Vagina (tissue), 2 donors: ENCODE data around the gene LRRC4. TPM values are rescaled to one million over a fixed set of nuclear protein-coding genes. Genes with fewer than 3 reads are reported as not detected.

Source experiments
- DNase-seq, 2 donors: peaks; one replicate each; pipeline ENCODE4 v3.0.0-alpha.2; 2017; ENCODE audit errors: extremely low spot score in 2 of 2
- H3K27ac ChIP-seq: fragments of 200-600 bp; sonication (generic); one replicate; pipeline ENCODE4 v1.5.1; 2019
- H3K27me3 ChIP-seq: fragments of 200-600 bp; sonication (generic); one replicate; pipeline ENCODE4 v1.5.1; 2019
- H3K36me3 ChIP-seq, 2 donors: fragments of 200-600 bp; sonication (generic); one replicate each; pipeline ENCODE4 v1.5.1; 2017 to 2019
- H3K4me1 ChIP-seq: fragments of 200-600 bp; sonication (generic); one replicate; pipeline ENCODE4 v1.5.1; 2019
- H3K4me3 ChIP-seq, 2 donors: fragments of 200-600 bp; sonication (generic); 1 replicate in 1 of 2; 2 replicates in 1 of 2; pipeline ENCODE4 v1.5.1; 2016 to 2019
- H3K9me3 ChIP-seq: fragments of 200-600 bp; sonication (generic); one replicate; pipeline ENCODE4 v1.5.1; 2019
- CTCF ChIP-seq, 3 experiments: fragments of 450-650 bp in 2 of 3; fragments of 200-600 bp in 1 of 3; sonication (generic) in 1 of 3; IDR thresholded peaks; one replicate each; pipeline ENCODE4 v1.5.1; 2017 to 2019; ENCODE audit warnings: antibody characterized with exemption in 3 of 3, mild to moderate bottlenecking in 2 of 3, moderate library complexity in 2 of 3
- POLR2A ChIP-seq, 2 donors: fragments of 450-650 bp; IDR thresholded peaks; one replicate each; pipeline ENCODE4 v1.6.1; 2017; ENCODE audit warnings: antibody characterized with exemption in 2 of 2, mild to moderate bottlenecking in 2 of 2, moderate library complexity in 2 of 2
- POLR2AphosphoS5 ChIP-seq, 2 donors: sonication (generic); formaldehyde crosslinking; IDR thresholded peaks; one replicate each; pipeline ENCODE4 v1.9.0; 2017; ENCODE audit warnings: antibody characterized with exemption in 2 of 2, mild to moderate bottlenecking in 2 of 2, low read depth in 1 of 2; ENCODE audit not compliant: insufficient read depth in 1 of 2
- intact Hi-C: fragments of 100-400 bp; cut with DNase I; formaldehyde crosslinking; loops from one replicate; pipeline ENCODE4 v1.15.1; 2023
- total RNA-seq: library from RNA; depleted of rRNA; stranded (reverse); fragments of >200 nt; gene quantifications from one replicate; pipeline ENCODE4 v1.2.3, GENCODE V29; 2016

Gene LRRC4
- total RNA-seq, 1 donor from 2014 or later: 6.1 TPM

GRCh38 chr7:128019288-128019687 lies 11.9 kb downstream of the LRRC4 start:
- no peak for TF ChIP-seq CTCF (IDR thresholded peaks at IDR 0.05)
- no peak for TF ChIP-seq POLR2AphosphoS5 (IDR thresholded peaks at IDR 0.05; ENCODE audit: insufficient read depth in 1 of 2, low read depth in 1 of 2)
- no peak for TF ChIP-seq POLR2A (IDR thresholded peaks at IDR 0.05)
- Histone ChIP-seq H3K36me3 (no peaks in the 10 kb centered on the region), H3K4me1 (peaks cover 47% of the 10 kb centered on the region), H3K27ac (no peak overlapping the region), H3K9me3 (no peaks in the 10 kb centered on the region), H3K27me3 (no peaks in the 10 kb centered on the region), H3K4me3 (no peak overlapping the region)
- intact Hi-C loops: no loop called here
- no peak for DNase-seq

- Histone ChIP-seq H3K9me3 (no peaks in the 10 kb centered on the region), H3K4me3 (no peak overlapping the region), H3K36me3 (no peaks in the 10 kb centered on the region), H3K27me3 (no peaks in the 10 kb centered on the region), H3K4me1 (peaks cover 39% of the 10 kb centered on the region), H3K27ac (no peak overlapping the region)
- intact Hi-C loops: no loop called here
- DNase-seq: no peak
- no peak for TF ChIP-seq POLR2A (IDR thresholded peaks at IDR 0.05)
- no peak for TF ChIP-seq CTCF (IDR thresholded peaks at IDR 0.05)
- TF ChIP-seq POLR2AphosphoS5 (IDR thresholded peaks at IDR 0.05; ENCODE audit: insufficient read depth in 1 of 2, low read depth in 1 of 2): no peak
These were observed 13.1 kb downstream of the LRRC4 start for GRCh38 chr7:128017862-128018845.

GRCh38 chr7:128017460-128017859 lies 13.8 kb downstream of the LRRC4 start:
- no peak overlapping the region for H3K4me3 ChIP-seq
- H3K36me3 ChIP-seq: no peaks in the 10 kb centered on the region
- intact Hi-C loops: no loop called here
- peaks cover 32% of the 10 kb centered on the region for H3K4me1 ChIP-seq
- no peak for DNase-seq
- no peaks in the 10 kb centered on the region for H3K9me3 ChIP-seq
- no peaks in the 10 kb centered on the region for H3K27me3 ChIP-seq
- no peak overlapping the region for H3K27ac ChIP-seq
- TF ChIP-seq POLR2AphosphoS5 (IDR thresholded peaks at IDR 0.05; ENCODE audit: insufficient read depth in 1 of 2, low read depth in 1 of 2) (no peak), CTCF (IDR thresholded peaks at IDR 0.05) (no peak), POLR2A (IDR thresholded peaks at IDR 0.05) (no peak)

GRCh38 chr7:128014811-128015210 lies 16.4 kb downstream of the LRRC4 start:
- no peak overlapping the region for H3K27ac ChIP-seq
- intact Hi-C loops: no loop called here
- no peaks in the 10 kb centered on the region for H3K36me3 ChIP-seq
- H3K27me3 ChIP-seq: no peaks in the 10 kb centered on the region
- DNase-seq: no peak
- peaks cover 21% of the 10 kb centered on the region for H3K4me1 ChIP-seq
- no peak overlapping the region for H3K4me3 ChIP-seq
- TF ChIP-seq POLR2AphosphoS5 (IDR thresholded peaks at IDR 0.05; ENCODE audit: insufficient read depth in 1 of 2, low read depth in 1 of 2) (peak in 1 of 2 donors; percentile 17), CTCF (IDR thresholded peaks at IDR 0.05) (no peak)
- no peaks in the 10 kb centered on the region for H3K9me3 ChIP-seq

GRCh38 chr7:128011131-128011661 lies 20.0 kb downstream of the LRRC4 start:
- DNase-seq: no peak
- H3K27ac ChIP-seq: no peak overlapping the region
- no peak for TF ChIP-seq POLR2AphosphoS5 (IDR thresholded peaks at IDR 0.05; ENCODE audit: insufficient read depth in 1 of 2, low read depth in 1 of 2)
- no peak for TF ChIP-seq POLR2A (IDR thresholded peaks at IDR 0.05)
- TF ChIP-seq CTCF (IDR thresholded peaks at IDR 0.05): no peak
- no peak overlapping the region for H3K4me3 ChIP-seq
- no peaks in the 10 kb centered on the region for H3K27me3 ChIP-seq
- H3K36me3 ChIP-seq: no peaks in the 10 kb centered on the region
- H3K9me3 ChIP-seq: no peaks in the 10 kb centered on the region
- peaks cover 7% of the 10 kb centered on the region for H3K4me1 ChIP-seq
- intact Hi-C loops: no loop called here
